GM19468 (cell line): ENCODE data around the gene CNST.
A peak's percentile ranks its signal among the peaks of the same experiment; 100 is the strongest.
"Not testable (repeated sequence)": the region's sequence is repeated elsewhere in the genome, so short reads cannot be mapped to it uniquely, and the experiment has no call there.

Source experiments
- ATAC-seq: cut with Tn5 transposase; IDR thresholded peaks from one replicate; pipeline ENCODE4 v1.9.1; 2021; ENCODE audit warnings: mild to moderate bottlenecking, moderate library complexity, moderate number of reproducible peaks; ENCODE audit not compliant: unreplicated experiment; ENCODE audit errors: extremely low read depth

Gene CNST

GRCh38 chr1:246698466-246699094, 132.3 kb downstream of the CNST start:
- no peak for ATAC-seq

- ATAC-seq, result peak; percentile 89
Observed at GRCh38 chr1:246699095-246699735, 133.0 kb downstream of the CNST start.

GRCh38 chr1:246703581-246703980, 137.3 kb downstream of the CNST start:
- ATAC-seq, result no peak

DNA sequence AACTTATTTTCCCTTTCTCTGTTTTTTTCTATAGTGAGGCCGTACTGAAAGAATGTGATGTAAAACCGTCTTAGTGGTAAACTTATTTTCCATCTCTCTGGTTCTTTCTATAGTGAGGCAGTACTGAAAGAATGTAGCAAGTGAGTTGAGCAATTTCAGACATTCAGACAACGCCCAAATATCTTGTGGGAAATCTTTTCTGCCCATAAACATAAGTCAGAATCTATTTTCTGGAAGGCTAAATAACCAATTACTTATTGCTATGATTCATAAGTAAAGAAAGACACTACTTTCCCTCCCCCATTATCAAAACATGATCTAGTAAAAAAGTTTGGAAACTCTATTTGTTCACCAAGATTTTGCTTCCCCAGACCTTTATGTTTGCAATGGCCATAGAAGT, 139.1 kb downstream of the CNST start:
- ATAC-seq, result no peak

DNA sequence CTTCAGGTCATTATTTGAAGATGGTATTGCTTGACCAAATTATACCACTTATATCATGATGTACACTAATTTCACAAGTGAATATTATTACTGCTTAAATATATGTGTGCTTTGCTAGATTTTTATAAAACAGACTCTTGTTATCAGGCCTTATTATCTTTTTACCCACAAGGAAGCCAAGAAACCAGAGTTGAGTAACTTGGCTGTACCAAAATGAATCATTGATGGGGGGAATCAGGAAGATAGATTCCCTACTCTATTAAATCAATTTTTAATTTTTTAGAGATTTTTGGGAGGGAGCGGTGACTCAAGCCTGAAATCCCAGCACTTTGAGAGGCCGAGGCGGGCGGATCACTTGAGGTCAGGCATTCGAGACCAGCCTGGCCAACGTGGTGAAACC, 141.9 kb downstream of the CNST start:
- ATAC-seq, result no peak

DNA sequence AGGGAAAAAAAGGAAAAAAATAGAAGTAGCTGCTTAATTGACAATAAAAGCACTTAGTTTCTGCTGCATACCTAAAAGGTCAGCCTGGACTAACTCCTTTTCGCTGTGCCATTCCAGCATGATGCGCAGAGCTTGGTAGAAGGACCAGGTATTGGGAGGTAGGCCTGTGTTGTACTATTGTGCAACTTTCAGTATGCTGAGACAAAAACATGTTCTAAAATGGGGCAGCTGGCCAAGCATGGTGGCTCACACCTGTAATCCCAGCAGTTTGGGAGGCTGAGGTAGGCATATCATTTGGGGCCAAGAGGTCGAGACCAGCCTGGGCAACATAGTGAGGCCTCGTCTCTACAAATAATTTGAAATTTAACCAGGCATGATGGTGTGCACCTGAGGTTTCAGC, 142.9 kb downstream of the CNST start:
- ATAC-seq, result no peak

DNA sequence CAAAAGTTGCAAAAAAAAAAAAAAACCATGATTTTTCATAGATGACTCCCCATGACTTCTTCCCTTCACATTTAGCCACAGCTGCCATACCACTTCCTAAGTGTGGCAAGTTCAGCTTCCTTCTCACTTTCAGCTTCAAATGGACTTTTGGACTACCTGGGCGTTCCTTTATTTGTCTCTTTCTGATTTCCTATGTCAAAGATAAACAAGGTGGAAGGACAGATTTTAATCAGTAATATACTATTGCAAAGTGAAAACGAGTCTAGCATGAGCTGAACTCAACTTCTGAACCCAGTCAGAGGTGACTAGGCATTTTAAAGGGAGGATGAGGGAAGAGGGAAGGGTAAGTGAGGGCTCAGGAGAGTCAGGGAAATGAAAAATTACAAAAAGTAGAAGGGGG, 143.6 kb downstream of the CNST start:
- ATAC-seq, result no peak

DNA sequence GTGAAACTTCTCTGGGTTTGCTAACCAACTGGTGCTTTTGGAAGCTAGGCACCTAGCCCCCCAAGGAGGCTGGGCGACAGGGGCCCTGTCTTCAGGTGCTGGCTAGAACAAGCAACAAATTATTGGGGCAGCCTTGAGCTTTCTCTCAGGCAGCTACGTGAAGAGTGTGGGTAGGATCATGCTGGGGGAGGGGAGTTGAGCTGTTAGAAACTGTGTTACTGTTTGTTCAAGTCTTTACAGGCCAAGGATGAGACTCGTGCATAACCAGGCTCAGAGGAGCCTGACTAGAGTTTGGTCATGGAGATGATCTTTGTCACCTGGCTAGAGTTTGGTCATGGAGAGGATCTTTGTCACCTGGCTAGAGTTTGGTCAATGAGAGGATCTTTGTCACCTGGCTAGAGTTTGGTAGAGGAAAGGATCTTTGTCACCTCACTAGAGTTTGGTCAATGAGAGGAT, 145.3 kb downstream of the CNST start:
- no peak for ATAC-seq

GRCh38 chr1:246712428-246712827, 146.2 kb downstream of the CNST start:
- ATAC-seq, result not testable (repeated sequence)
